ENCODE results near the gene LARP1.
"Not testable (repeated sequence)": the region's sequence is repeated elsewhere in the genome, so short reads cannot be mapped to it uniquely, and the experiment has no call there.

Gene LARP1

DNA sequence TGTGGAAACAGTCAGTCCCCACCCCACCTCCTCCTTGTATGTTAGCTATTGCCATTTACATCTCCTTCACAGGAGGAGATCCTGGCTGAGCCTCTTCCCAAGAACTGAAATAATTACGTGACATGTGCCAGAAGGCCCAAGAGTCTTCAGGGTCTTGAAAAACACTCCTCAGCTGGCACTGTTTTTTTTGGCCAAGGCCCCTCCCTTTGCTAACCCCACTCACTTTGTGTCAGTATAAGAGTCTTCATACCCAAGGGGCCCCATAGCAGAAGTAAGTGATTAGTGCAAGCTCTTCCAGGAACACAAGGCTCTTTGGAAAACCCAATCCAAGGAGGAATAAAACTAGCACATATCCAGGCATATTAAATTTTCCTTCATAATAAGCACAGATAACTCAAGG, 5.7 kb upstream of the LARP1 start:
- Histone ChIP-seq H3K27me3 (ENCODE audit: low read length) (no peaks in the 10 kb centered on the region), H3K4me2 (ENCODE audit: low read depth, low read length, poor library complexity, severe bottlenecking) (no peak overlapping the region), H3K27ac (ENCODE audit: low read depth, low read length) (no peak overlapping the region), H3K4me3 (ENCODE audit: insufficient read depth, low read length, poor library complexity, severe bottlenecking) (no peak overlapping the region), H3K79me2 (ENCODE audit: insufficient read depth, low read length) (peaks cover 11% of the 10 kb centered on the region), H4K20me1 (ENCODE audit: low read depth, low read length) (no peaks in the 10 kb centered on the region), H2AFZ (ENCODE audit: low read depth, low read length, severe bottlenecking) (no peak overlapping the region), H3F3A (ENCODE audit: insufficient read depth) (peaks cover 5% of the 10 kb centered on the region; the same call in 1 of the 2 replicates), H3K9me3 (ENCODE audit: insufficient read depth, low read length) (no peaks in the 10 kb centered on the region), H3K9ac (ENCODE audit: low read length) (no peak overlapping the region), H3K9me2 (replicated peaks; ENCODE audit: insufficient read depth, low read length) (no peaks in the 10 kb centered on the region), H3K36me3 (ENCODE audit: low read length) (no peaks in the 10 kb centered on the region)
- TF ChIP-seq, protein P1, sequence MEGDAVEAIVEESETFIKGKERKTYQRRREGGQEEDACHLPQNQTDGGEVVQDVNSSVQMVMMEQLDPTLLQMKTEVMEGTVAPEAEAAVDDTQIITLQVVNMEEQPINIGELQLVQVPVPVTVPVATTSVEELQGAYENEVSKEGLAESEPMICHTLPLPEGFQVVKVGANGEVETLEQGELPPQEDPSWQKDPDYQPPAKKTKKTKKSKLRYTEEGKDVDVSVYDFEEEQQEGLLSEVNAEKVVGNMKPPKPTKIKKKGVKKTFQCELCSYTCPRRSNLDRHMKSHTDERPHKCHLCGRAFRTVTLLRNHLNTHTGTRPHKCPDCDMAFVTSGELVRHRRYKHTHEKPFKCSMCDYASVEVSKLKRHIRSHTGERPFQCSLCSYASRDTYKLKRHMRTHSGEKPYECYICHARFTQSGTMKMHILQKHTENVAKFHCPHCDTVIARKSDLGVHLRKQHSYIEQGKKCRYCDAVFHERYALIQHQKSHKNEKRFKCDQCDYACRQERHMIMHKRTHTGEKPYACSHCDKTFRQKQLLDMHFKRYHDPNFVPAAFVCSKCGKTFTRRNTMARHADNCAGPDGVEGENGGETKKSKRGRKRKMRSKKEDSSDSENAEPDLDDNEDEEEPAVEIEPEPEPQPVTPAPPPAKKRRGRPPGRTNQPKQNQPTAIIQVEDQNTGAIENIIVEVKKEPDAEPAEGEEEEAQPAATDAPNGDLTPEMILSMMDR (IDR thresholded peaks at IDR 0.05; ENCODE audit: insufficient read depth, low read length, poor library complexity, severe bottlenecking), result no peak
- TF ChIP-seq EZH2phosphoT487 (conservative IDR thresholded peaks at IDR 0.05; ENCODE audit: low read length), result no peak

GRCh38 chr5:154750641-154751040, 4.5 kb upstream of the LARP1 start:
- not testable (repeated sequence) for H3K27me3 ChIP-seq (ENCODE audit: low read length); H4K20me1 ChIP-seq (ENCODE audit: low read depth, low read length); H2AFZ ChIP-seq (ENCODE audit: low read depth, low read length, severe bottlenecking); H3K27ac ChIP-seq (ENCODE audit: low read depth, low read length); H3K36me3 ChIP-seq (ENCODE audit: low read length); H3K4me3 ChIP-seq (ENCODE audit: insufficient read depth, low read length, poor library complexity, severe bottlenecking); H3F3A ChIP-seq (ENCODE audit: insufficient read depth); H3K9me3 ChIP-seq (ENCODE audit: insufficient read depth, low read length); H3K9ac ChIP-seq (ENCODE audit: low read length); H3K9me2 ChIP-seq (replicated peaks; ENCODE audit: insufficient read depth, low read length); H3K4me2 ChIP-seq (ENCODE audit: low read depth, low read length, poor library complexity, severe bottlenecking)
- peaks cover 18% of the 10 kb centered on the region for H3K79me2 ChIP-seq (ENCODE audit: insufficient read depth, low read length)

DNA sequence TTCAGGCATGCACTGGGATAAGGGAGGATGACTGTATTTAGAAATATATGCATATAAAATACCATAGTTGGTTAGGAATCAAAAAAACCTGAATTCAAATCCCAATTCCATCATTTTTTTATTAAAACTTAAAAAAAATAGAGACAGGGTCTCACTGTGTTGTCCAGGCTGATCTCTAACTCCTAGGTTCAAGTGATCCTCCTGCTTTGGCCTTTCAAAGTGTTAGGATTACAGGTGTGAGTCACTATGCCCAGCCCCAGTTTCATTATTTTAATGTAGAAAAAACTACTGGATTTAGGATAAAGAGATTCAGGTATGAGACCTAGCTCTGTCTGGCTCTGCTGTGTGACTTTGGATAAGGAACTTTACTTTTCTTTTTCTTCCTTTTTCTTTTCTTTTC, 3.3 kb upstream of the LARP1 start:
- peaks cover 8% of the 10 kb centered on the region; the same call in 1 of the 2 replicates for H3F3A ChIP-seq (ENCODE audit: insufficient read depth)
- H3K9me3 ChIP-seq (ENCODE audit: insufficient read depth, low read length), result no peaks in the 10 kb centered on the region
- no peaks in the 10 kb centered on the region for H3K27me3 ChIP-seq (ENCODE audit: low read length)
- no peaks in the 10 kb centered on the region for H3K9me2 ChIP-seq (replicated peaks; ENCODE audit: insufficient read depth, low read length)
- no peak overlapping the region for H3K9ac ChIP-seq (ENCODE audit: low read length)
- H3K27ac ChIP-seq (ENCODE audit: low read depth, low read length), result no peak overlapping the region
- H3K36me3 ChIP-seq (ENCODE audit: low read length), result no peaks in the 10 kb centered on the region; the same call in 1 of the 2 replicates
- no peaks in the 10 kb centered on the region for H4K20me1 ChIP-seq (ENCODE audit: low read depth, low read length)
- no peak overlapping the region for H3K4me2 ChIP-seq (ENCODE audit: low read depth, low read length, poor library complexity, severe bottlenecking)
- peaks cover 30% of the 10 kb centered on the region for H3K79me2 ChIP-seq (ENCODE audit: insufficient read depth, low read length)
- no peak for TF ChIP-seq EZH2phosphoT487 (conservative IDR thresholded peaks at IDR 0.05; ENCODE audit: low read length)
- TF ChIP-seq, protein P1 (IDR thresholded peaks at IDR 0.05; ENCODE audit: insufficient read depth, low read length, poor library complexity, severe bottlenecking), result no peak
- no peak overlapping the region for H3K4me3 ChIP-seq (ENCODE audit: insufficient read depth, low read length, poor library complexity, severe bottlenecking)
- no peak overlapping the region for H2AFZ ChIP-seq (ENCODE audit: low read depth, low read length, severe bottlenecking)

DNA sequence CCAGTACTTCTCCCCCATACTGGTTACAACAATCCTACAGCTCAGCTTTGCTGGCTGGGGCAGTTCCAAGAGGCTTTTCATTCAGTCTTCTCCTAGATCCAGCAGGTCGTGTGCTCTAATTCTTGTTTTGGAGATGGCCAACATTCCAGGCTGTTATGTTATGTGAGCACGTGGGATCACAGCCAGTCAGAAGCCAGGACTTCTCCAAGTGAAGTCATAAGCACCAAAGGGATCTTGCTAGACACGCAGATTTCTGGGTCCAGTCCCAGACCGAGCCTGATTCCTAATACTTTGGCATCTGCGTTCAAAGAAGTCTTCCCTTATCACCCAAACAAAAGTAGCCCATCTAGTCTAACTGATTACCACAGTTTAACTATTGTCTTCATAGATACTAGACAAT, 1.4 kb upstream of the LARP1 start:
- H2AFZ ChIP-seq (ENCODE audit: low read depth, low read length, severe bottlenecking), result no peak overlapping the region
- H3K4me2 ChIP-seq (ENCODE audit: low read depth, low read length, poor library complexity, severe bottlenecking), result peak overlapping the region; percentile 99
- H3K9ac ChIP-seq (ENCODE audit: low read length), result peak overlapping the region; percentile 98
- H3K27ac ChIP-seq (ENCODE audit: low read depth, low read length), result peak overlapping the region; percentile 71
- H3K79me2 ChIP-seq (ENCODE audit: insufficient read depth, low read length), result peaks cover 48% of the 10 kb centered on the region
- H4K20me1 ChIP-seq (ENCODE audit: low read depth, low read length), result peaks cover 10% of the 10 kb centered on the region; the same call in 1 of the 2 replicates
- no peaks in the 10 kb centered on the region for H3K9me3 ChIP-seq (ENCODE audit: insufficient read depth, low read length)
- peaks cover 8% of the 10 kb centered on the region; the same call in 1 of the 2 replicates for H3F3A ChIP-seq (ENCODE audit: insufficient read depth)
- peak overlapping the region; percentile 86 for H3K4me3 ChIP-seq (ENCODE audit: insufficient read depth, low read length, poor library complexity, severe bottlenecking)
- no peak for TF ChIP-seq EZH2phosphoT487 (conservative IDR thresholded peaks at IDR 0.05; ENCODE audit: low read length)
- TF ChIP-seq, protein P1 (IDR thresholded peaks at IDR 0.05; ENCODE audit: insufficient read depth, low read length, poor library complexity, severe bottlenecking), result no peak
- H3K9me2 ChIP-seq (replicated peaks; ENCODE audit: insufficient read depth, low read length), result no peaks in the 10 kb centered on the region
- no peaks in the 10 kb centered on the region; the same call in 1 of the 2 replicates for H3K36me3 ChIP-seq (ENCODE audit: low read length)
- H3K27me3 ChIP-seq (ENCODE audit: low read length), result no peaks in the 10 kb centered on the region
